Astrocyte of the spinal cord (primary cell): ENCODE measurements around the gene AHCTF1.
"Not testable (repeated sequence)": the region's sequence is repeated elsewhere in the genome, so short reads cannot be mapped to it uniquely, and the experiment has no call there.

ENCODE experiments used
- DNase-seq: peaks from one replicate; pipeline ENCODE4 v3.0.0; 2011; ENCODE audit warnings: low read depth, low spot score
- H3K4me3 ChIP-seq: 2 replicates; pipeline ENCODE4 v1.5.1; 2011; ENCODE audit warnings: low read depth, mild to moderate bottlenecking, low read length, moderate library complexity
- CTCF ChIP-seq: IDR thresholded peaks from 2 replicates; pipeline ENCODE4 v1.5.1; 2012; ENCODE audit warnings: low read depth, mild to moderate bottlenecking, low read length, inconsistent platforms
- in situ Hi-C: cut with HindIII; loops from 2 replicates; pipeline ENCODE4 v1.10.0; 2017; ENCODE audit warnings: low sequenced_read_pairs

AHCTF1 gene

GRCh38 chr1:246827396-246827795 lies 104.4 kb downstream of the AHCTF1 start:
- in situ Hi-C loops, result no loop called here
- TF ChIP-seq CTCF, result no peak
- H3K4me3 ChIP-seq, result no peak overlapping the region
- DNase-seq, result no peak

DNA sequence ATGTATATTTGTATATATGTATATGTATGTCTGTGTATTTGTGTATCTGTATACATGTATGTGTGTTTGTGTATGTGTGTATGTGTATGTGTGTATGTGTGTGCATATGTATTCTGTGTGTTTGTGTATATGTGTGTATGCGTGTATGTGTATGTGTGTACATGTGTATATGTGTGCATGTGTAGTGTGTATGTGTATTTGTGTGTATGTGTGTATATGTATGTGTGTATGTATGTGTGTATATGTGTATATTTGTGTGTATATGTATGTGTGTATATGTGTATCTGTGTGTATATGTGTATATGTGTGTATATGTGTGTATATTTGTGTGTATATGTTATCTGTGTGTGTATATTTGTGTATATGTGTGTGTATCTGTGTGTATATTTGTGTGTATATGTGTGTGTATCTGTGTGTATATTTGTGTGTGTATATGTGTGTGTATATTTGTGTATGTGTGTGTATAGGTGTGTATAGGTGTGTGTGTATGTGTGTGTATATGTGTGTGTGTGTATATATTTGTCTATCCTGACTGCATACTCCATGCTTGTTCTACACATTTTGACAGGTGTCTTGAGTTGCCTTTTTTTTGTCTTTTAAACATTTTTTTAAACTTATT lies 106.1 kb downstream of the AHCTF1 start:
- DNase-seq, result no peak
- in situ Hi-C loops, result no loop called here
- no peak for TF ChIP-seq CTCF

GRCh38 chr1:246824541-246824940 lies 107.2 kb downstream of the AHCTF1 start:
- no peak for DNase-seq
- no peak overlapping the region for H3K4me3 ChIP-seq
- in situ Hi-C loops, result no loop called here
- TF ChIP-seq CTCF, result no peak

More for the DNA sequence above, 106.1 kb downstream of the AHCTF1 start:
- no peak overlapping the region for H3K4me3 ChIP-seq

DNA sequence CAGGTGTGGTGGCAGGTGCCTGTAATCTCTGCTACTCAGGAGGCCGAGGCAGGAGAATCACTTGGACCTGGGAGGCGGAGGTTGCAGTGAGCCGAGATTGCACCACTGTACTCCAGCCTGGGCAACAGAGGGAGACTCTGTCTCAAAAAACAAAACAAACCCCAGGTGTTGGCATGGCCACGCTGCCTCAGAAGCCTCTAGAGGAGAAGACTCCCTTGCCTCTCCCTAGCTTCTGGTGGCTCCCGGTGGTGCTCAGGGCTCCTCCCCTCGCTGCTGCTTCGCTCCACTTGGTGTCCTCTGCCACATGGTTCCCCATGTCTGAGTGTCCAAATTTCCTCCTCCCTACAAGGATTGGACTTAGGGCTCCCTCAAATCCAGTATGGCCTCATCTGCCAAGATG lies 109.6 kb downstream of the AHCTF1 start:
- DNase-seq, H3K4me3 ChIP-seq, in situ Hi-C loops: not testable (repeated sequence)

- TF ChIP-seq CTCF, result no peak
- no peak overlapping the region for H3K4me3 ChIP-seq
- in situ Hi-C loops, result no loop called here
- DNase-seq, result no peak
Observed at GRCh38 chr1:246820666-246821065, 111.1 kb downstream of the AHCTF1 start.

- H3K4me3 ChIP-seq, in situ Hi-C loops, DNase-seq: not testable (repeated sequence)
Observed at GRCh38 chr1:246817778-246818177, 114.0 kb downstream of the AHCTF1 start.

- H3K4me3 ChIP-seq, result no peak overlapping the region
- DNase-seq, result peak; percentile 84
- in situ Hi-C loops, result no loop called here
- no peak for TF ChIP-seq CTCF
Observed at GRCh38 chr1:246815693-246816270, 116.0 kb downstream of the AHCTF1 start.

DNA sequence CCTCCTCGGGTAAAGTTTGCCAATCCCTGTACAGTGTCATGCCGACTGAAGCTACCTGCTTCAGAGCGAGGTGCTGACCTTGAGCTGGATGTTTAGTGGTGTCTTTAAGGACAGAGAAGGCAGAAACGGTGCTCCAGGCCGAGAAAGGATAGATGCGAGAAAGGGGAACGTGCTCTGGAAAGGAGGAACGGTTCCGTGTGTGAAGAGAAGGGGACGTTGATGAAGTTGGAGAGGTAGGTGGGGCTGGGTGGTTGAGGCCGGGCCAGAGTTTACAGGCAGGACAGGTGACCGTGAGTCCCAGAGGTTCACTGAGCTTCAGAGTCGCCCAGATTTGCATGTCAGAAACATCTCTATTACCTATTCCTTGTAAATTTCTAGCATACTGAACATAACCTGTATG lies 116.9 kb downstream of the AHCTF1 start:
- TF ChIP-seq CTCF, result no peak
- in situ Hi-C loops, result no loop called here
- no peak overlapping the region for H3K4me3 ChIP-seq
- no peak for DNase-seq

DNA sequence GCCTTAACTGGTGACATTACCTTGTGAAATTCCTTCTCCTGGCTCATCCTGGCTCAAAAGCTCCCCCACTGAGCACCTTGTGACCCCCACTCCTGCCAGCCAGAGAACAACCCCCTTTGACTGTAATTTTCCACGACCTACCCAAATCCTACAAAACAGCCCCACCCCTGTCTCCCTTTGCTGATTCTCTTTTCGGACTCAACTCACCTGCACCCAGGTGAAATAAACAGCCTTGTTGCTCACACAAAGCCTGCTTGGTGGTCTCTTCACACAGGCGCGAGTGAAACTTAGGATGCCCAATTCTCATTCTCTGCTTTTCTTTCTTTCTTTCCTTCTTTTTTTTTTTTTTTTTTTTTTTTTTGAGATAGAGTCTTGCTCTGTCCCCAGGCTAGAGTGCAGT lies 118.4 kb downstream of the AHCTF1 start:
- DNase-seq, H3K4me3 ChIP-seq, in situ Hi-C loops: not testable (repeated sequence)
